Measurements from ENCODE around the gene CHST12. TPM values are rescaled to one million over a fixed set of nuclear protein-coding genes. Genes with fewer than 3 reads are reported as not detected.
"Not testable (repeated sequence)": the region's sequence is repeated elsewhere in the genome, so short reads cannot be mapped to it uniquely, and the experiment has no call there.

Gene CHST12
- total and polyA plus RNA-seq, 2 donors (not counting 1 experiment from before 2014, with no cell fraction given) = 25.4 to 27.1 TPM

DNA sequence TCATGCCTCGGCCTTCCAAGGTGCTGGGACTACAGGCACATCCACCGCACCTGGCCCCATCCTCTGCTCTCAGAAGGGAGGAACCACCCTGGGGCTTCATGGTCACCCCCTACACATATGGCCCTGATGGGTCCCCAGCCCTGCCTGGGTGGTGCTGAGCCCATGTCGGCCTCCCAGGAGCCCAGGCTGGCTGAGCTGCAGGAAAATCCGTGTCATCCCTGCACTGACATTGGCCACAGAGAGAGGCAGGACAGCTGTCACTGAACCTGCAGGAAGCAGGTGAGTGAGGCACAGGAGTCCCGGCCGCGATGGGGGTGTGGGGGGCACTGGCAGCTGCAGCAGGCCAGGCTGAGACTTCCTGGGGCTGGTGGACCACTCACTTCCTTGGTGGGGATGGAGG is 64.8 kb downstream of the CHST12 start:
- DNase-seq (no peak), ATAC-seq (ENCODE audit: low read depth) (no peak)
- intact Hi-C loops (cut with micrococcal nuclease) = no loop called here
- Histone ChIP-seq H3K4me3 (ENCODE audit: control extremely low read depth in 1 of 5, extremely low read depth in 1 of 5, insufficient read depth in 1 of 5, low read depth in 2 of 5, low read length in 4 of 5) (no peak overlapping the region), H3K27me3 (replicated peaks in 1 of 4; ENCODE audit: control extremely low read depth in 1 of 4, control insufficient read depth in 3 of 4, insufficient read depth in 4 of 4, low read length in 3 of 4) (peaks cover 0 to 8% (median 0%) of the 10 kb centered on the region in 4 experiments), H3K36me3 (replicated peaks in 1 of 2; ENCODE audit: control extremely low read depth in 1 of 2, control insufficient read depth in 1 of 2, extremely low read depth in 1 of 2, insufficient read depth in 2 of 2, low read length in 1 of 2) (no peaks in the 10 kb centered on the region), H3K4me2 (replicated peaks; ENCODE audit: low read depth, low read length, poor library complexity, severe bottlenecking) (no peak overlapping the region), H4K20me1 (ENCODE audit: control insufficient read depth, insufficient read depth, low read length, poor library complexity, severe bottlenecking) (no peaks in the 10 kb centered on the region), H3K4me1 (ENCODE audit: control insufficient read depth in 2 of 2, insufficient read depth in 2 of 2, low read length in 2 of 2) (peaks cover 0 to 5% of the 10 kb centered on the region in 2 donors), H2AFZ (ENCODE audit: insufficient read depth, low read depth, low read length, poor library complexity, severe bottlenecking) (no peak overlapping the region), H3K79me2 (ENCODE audit: control insufficient read depth, insufficient read depth, low read length) (no peaks in the 10 kb centered on the region), H3K27ac (ENCODE audit: low read length in 2 of 2) (no peak overlapping the region), H3K9ac (ENCODE audit: low read length) (no peak overlapping the region), H3K9me3 (ENCODE audit: control extremely low read depth in 1 of 3, control insufficient read depth in 2 of 3, insufficient read depth in 1 of 3, low read length in 2 of 3) (peaks cover 0 to 5% (median 0%) of the 10 kb centered on the region in 3 donors)
- POLR2A ChIA-PET = interaction anchor here (1.2 kb wide), 1 partner anchor 114 kb away, joined by 5 read pairs; no protein-coding TSS in a partner anchor
- TF ChIP-seq CTCF (IDR thresholded peaks at IDR 0.05) = no peak
- TF ChIP-seq EZH2 (IDR thresholded peaks at IDR 0.05; ENCODE audit: borderline replicate concordance, insufficient read depth, low read depth, low read length, poor library complexity, severe bottlenecking) = no peak
- Mint-ChIP-seq H3K4me1 (peaks cover 4% of the 10 kb centered on the region), H3K4me3 (no peak overlapping the region), H3K27ac (no peak overlapping the region), H3K9me3 (ENCODE audit: insufficient read depth) (no peaks in the 10 kb centered on the region), H3K27me3 (peaks cover 9% of the 10 kb centered on the region)
- CTCF ChIA-PET = interaction anchor here (0.5 to 6.9 kb wide), 28 partner anchors 10 to 889 kb away, joined by 3 to 104 read pairs (median 4); no protein-coding TSS in a partner anchor
- 73% methylated on average over 7 of the region's 7 CpGs for WGBS (ENCODE audit: insufficient coverage)

DNA sequence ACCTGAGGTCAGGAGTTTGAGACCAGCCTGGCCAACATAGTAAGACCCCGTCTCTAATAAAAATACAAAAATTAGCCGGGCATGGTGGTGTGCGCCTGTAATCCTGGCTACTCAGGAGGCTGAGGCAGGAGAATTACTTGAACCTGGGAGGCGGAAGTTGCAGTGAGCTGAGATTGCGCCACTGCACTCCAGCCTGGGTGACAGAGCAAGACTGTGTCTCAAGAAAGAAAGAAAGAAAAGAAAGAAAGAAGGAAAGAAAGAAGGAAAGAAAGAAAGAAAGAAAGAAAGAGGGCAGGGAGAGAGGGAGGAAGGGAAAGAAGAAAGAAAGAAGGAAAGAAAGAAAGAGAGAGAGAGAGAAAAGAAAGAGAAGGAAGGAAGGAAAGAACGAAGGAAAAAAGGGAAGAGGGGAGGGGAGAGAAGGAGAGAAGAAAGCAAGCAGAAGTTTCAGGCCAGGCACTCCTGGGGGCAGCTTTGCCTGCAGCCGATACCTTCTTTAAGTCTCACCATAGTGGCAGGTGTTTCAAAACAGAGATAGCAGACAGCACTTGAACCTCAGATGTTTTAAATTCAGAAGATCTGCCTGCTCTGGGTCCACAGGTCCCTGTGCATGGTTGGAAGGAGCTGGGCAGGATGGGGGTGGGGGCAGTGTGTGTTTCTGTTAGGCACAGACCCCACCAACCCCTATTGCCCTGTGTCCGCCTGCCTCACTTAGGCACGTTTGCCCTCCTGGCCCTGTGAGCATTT is 66.2 kb downstream of the CHST12 start:
- H3K4me2 ChIP-seq (replicated peaks; ENCODE audit: low read depth, low read length, poor library complexity, severe bottlenecking); ATAC-seq (ENCODE audit: low read depth); H3K27me3 ChIP-seq (replicated peaks in 1 of 4; ENCODE audit: control extremely low read depth in 1 of 4, control insufficient read depth in 3 of 4, insufficient read depth in 4 of 4, low read length in 3 of 4); H4K20me1 ChIP-seq (ENCODE audit: control insufficient read depth, insufficient read depth, low read length, poor library complexity, severe bottlenecking); H3K27me3 Mint-ChIP-seq; H3K9ac ChIP-seq (ENCODE audit: low read length); H3K4me3 ChIP-seq (ENCODE audit: control extremely low read depth in 1 of 5, extremely low read depth in 1 of 5, insufficient read depth in 1 of 5, low read depth in 2 of 5, low read length in 4 of 5); H3K27ac ChIP-seq (ENCODE audit: low read length in 2 of 2); H3K9me3 Mint-ChIP-seq (ENCODE audit: insufficient read depth); H3K4me3 Mint-ChIP-seq; H3K9me3 ChIP-seq (ENCODE audit: control extremely low read depth in 1 of 3, control insufficient read depth in 2 of 3, insufficient read depth in 1 of 3, low read length in 2 of 3); H3K79me2 ChIP-seq (ENCODE audit: control insufficient read depth, insufficient read depth, low read length); H2AFZ ChIP-seq (ENCODE audit: insufficient read depth, low read depth, low read length, poor library complexity, severe bottlenecking); H3K27ac Mint-ChIP-seq; H3K4me1 ChIP-seq (ENCODE audit: control insufficient read depth in 2 of 2, insufficient read depth in 2 of 2, low read length in 2 of 2); DNase-seq; H3K36me3 ChIP-seq (replicated peaks in 1 of 2; ENCODE audit: control extremely low read depth in 1 of 2, control insufficient read depth in 1 of 2, extremely low read depth in 1 of 2, insufficient read depth in 2 of 2, low read length in 1 of 2); H3K4me1 Mint-ChIP-seq: not testable (repeated sequence)
- CTCF ChIA-PET = interaction anchor here (0.7 to 6.9 kb wide), 28 partner anchors 9 to 891 kb away, joined by 3 to 104 read pairs (median 4); partner anchors contain the start of gene IQCE
- intact Hi-C loops (cut with micrococcal nuclease) = loop anchor here (1.0 kb wide), 1 partner anchor 18 kb away; no protein-coding TSS in a partner anchor
- POLR2A ChIA-PET = interaction anchor here (0.7 to 1.2 kb wide), 2 partner anchors 51 to 116 kb away, joined by 4 to 5 read pairs; no protein-coding TSS in a partner anchor
- WGBS (ENCODE audit: insufficient coverage) = 74% methylated on average over 6 of the region's 9 CpGs
